ENCODE results near the gene DENND11.

Gene DENND11

GRCh38 chr7:141668853-141669252 lies 33.1 kb downstream of the DENND11 start:
- TF ChIP-seq SNAI2 (CRISPR knock-in tag; IDR thresholded peaks at IDR 0.05) (no peak), ZFP3 (CRISPR knock-in tag; IDR thresholded peaks at IDR 0.05) (no peak), CREB5 (CRISPR knock-in tag; IDR thresholded peaks at IDR 0.05; ENCODE audit: low read depth) (no peak), PPARA (CRISPR knock-in tag; IDR thresholded peaks at IDR 0.05; ENCODE audit: borderline replicate concordance) (no peak), BACH2 (CRISPR knock-in tag; IDR thresholded peaks at IDR 0.05; ENCODE audit: borderline replicate concordance) (no peak)
- no peak for ATAC-seq

- ATAC-seq, result no peak
- no peak for TF ChIP-seq ZC3H10 (CRISPR knock-in tag; IDR thresholded peaks at IDR 0.05)
- TF ChIP-seq RARB (CRISPR knock-in tag; IDR thresholded peaks at IDR 0.05), result no peak
- TF ChIP-seq BACH2 (CRISPR knock-in tag; IDR thresholded peaks at IDR 0.05; ENCODE audit: borderline replicate concordance), result no peak
- TF ChIP-seq PATZ1 (CRISPR knock-in tag; IDR thresholded peaks at IDR 0.05; ENCODE audit: borderline replicate concordance), result no peak
- no peak for TF ChIP-seq ZNF70 (CRISPR knock-in tag; IDR thresholded peaks at IDR 0.05)
- TF ChIP-seq ARNTL (CRISPR knock-in tag; IDR thresholded peaks at IDR 0.05; ENCODE audit: borderline replicate concordance, low read depth), result no peak
- no peak for TF ChIP-seq ZNF565 (CRISPR knock-in tag; conservative IDR thresholded peaks at IDR 0.05; ENCODE audit: low read depth)
- TF ChIP-seq ESRRG (CRISPR knock-in tag; IDR thresholded peaks at IDR 0.05), result no peak
- no peak for TF ChIP-seq TSHZ2 (CRISPR knock-in tag; IDR thresholded peaks at IDR 0.05)
- no peak for TF ChIP-seq POU6F1 (CRISPR knock-in tag; IDR thresholded peaks at IDR 0.05; ENCODE audit: borderline replicate concordance, low read depth)
- no peak for TF ChIP-seq TOX (CRISPR knock-in tag; IDR thresholded peaks at IDR 0.05; ENCODE audit: borderline replicate concordance)
These were observed 35.9 kb downstream of the DENND11 start for GRCh38 chr7:141666071-141666470.

DNA sequence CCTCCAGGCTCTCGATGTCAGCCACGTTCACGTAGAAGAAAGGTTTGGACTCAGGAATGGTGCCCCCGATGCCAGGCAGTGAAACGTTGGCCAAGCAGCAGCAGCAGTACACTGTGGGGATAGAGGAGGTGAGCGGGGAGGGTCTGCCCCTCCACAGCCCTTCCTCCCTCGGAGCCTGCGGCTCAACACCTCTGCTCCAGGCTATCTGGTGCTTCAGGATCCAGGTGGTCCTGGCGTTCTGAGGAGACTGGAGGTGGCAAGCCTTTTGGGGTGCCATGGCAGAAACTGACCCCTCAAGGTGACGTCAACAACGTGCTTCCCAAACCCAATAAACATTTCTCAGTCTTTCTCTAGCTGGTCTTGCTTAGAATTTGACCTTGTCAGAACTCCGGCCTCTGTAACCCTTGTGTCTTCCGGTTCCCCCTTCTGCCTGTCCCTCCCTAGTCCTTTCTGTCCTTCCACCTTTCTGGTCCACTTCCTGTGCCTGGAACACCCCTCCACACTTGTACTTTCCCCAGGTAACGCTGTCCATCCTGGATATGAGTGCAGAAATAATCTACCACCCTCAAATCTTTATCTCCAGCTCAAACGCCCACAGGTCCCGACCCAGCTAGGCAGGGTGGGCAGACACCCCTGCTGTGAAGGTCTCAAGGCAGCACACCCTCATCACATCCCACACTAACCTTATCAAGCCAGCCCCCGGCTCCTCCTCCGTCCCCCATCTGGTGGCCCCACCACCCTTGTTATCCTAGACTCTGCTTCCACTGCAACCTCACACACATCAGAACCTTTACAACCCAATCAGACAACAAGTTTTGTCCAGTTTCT lies 36.5 kb downstream of the DENND11 start:
- no peak for ATAC-seq
- no peak for TF ChIP-seq TOX (CRISPR knock-in tag; IDR thresholded peaks at IDR 0.05; ENCODE audit: borderline replicate concordance)
- no peak for TF ChIP-seq ZFP3 (CRISPR knock-in tag; IDR thresholded peaks at IDR 0.05)
- no peak for TF ChIP-seq ZNF70 (CRISPR knock-in tag; IDR thresholded peaks at IDR 0.05)
- TF ChIP-seq GLIS3 (CRISPR knock-in tag; IDR thresholded peaks at IDR 0.05), result no peak
- no peak for TF ChIP-seq OSR1 (CRISPR knock-in tag; IDR thresholded peaks at IDR 0.05)
- TF ChIP-seq ZC3H10 (CRISPR knock-in tag; IDR thresholded peaks at IDR 0.05), result no peak
- TF ChIP-seq ZNF8 (CRISPR knock-in tag; IDR thresholded peaks at IDR 0.05), result no peak
- TF ChIP-seq CSRNP3 (CRISPR knock-in tag; IDR thresholded peaks at IDR 0.05), result no peak
- no peak for TF ChIP-seq PPARA (CRISPR knock-in tag; IDR thresholded peaks at IDR 0.05; ENCODE audit: borderline replicate concordance)
- TF ChIP-seq TSHZ2 (CRISPR knock-in tag; IDR thresholded peaks at IDR 0.05), result no peak
- no peak for TF ChIP-seq ISL1 (CRISPR knock-in tag; IDR thresholded peaks at IDR 0.05)
- no peak for TF ChIP-seq CSDC2 (CRISPR knock-in tag; IDR thresholded peaks at IDR 0.05)
- TF ChIP-seq ESRRG (CRISPR knock-in tag; IDR thresholded peaks at IDR 0.05), result no peak
- TF ChIP-seq ZFP30 (CRISPR knock-in tag; IDR thresholded peaks at IDR 0.05), result no peak
